IMR-90 (cell line): ENCODE results near the gene DCLRE1B. TPM values are rescaled to one million over a fixed set of nuclear protein-coding genes. Genes with fewer than 3 reads are reported as not detected.

ENCODE experiments used
- ATAC-seq: fragments of 200-7000 bp; cut with Tn5 transposase; 2 replicates; pipeline ENCODE4 v1.9.1; 2020; ENCODE audit warnings: low read depth, mild to moderate bottlenecking, moderate library complexity
- BruUV-seq: library from RNA; stranded (reverse); fragments of 400-500 nt; replicated peaks from 2 replicates; lab custom pipeline; 2021; lab: Mats Ljungman, UMichigan
- CTCF ChIA-PET: fragments of 300-600 bp; formaldehyde crosslinking; extraction: SDS; loops from one replicate; lab custom pipeline; 2021; ENCODE audit warnings: antibody characterized with exemption; lab: Yijun Ruan, JAX
- POLR2A ChIA-PET: fragments of 300-600 bp; sonication (Branson Sonifier 250); formaldehyde crosslinking; loops from one replicate; lab custom pipeline; 2022; ENCODE audit warnings: antibody characterized with exemption; ENCODE audit not compliant: unreplicated experiment; lab: Charles Lee
- DNase-seq: peaks from one replicate; pipeline ENCODE4 v3.0.0; 2013
- H2AFZ ChIP-seq: replicated peaks from 2 replicates; pipeline ENCODE3; 2013; ENCODE audit warnings: low read length, mild to moderate bottlenecking; ENCODE audit not compliant: poor library complexity
- H2AK5ac ChIP-seq: 2 replicates; pipeline ENCODE4 v1.6.1; 2013; ENCODE audit warnings: low read depth, low read length, inconsistent platforms
- H2AK9ac ChIP-seq: replicated peaks from 2 replicates; pipeline ENCODE3; 2013; ENCODE audit warnings: mild to moderate bottlenecking, low read depth, low read length, moderate library complexity; ENCODE audit not compliant: poor library complexity
- H2BK120ac ChIP-seq: 2 replicates; pipeline ENCODE4 v1.6.1; 2013; ENCODE audit warnings: low read depth, low read length, inconsistent platforms
- H2BK15ac ChIP-seq: 3 replicates; pipeline ENCODE4 v1.6.1; 2013; ENCODE audit warnings: low read depth, low read length, inconsistent platforms
- H2BK20ac ChIP-seq: 2 replicates; pipeline ENCODE4 v1.6.1; 2013; ENCODE audit warnings: low read depth, mild to moderate bottlenecking, inconsistent platforms, low read length, moderate library complexity
- H2BK5ac ChIP-seq: 2 replicates; pipeline ENCODE4 v1.6.1; 2013; ENCODE audit warnings: mild to moderate bottlenecking, low read depth, low read length, inconsistent platforms; ENCODE audit not compliant: poor library complexity, severe bottlenecking
- H3K14ac ChIP-seq: replicated peaks from 2 replicates; pipeline ENCODE4 v1.6.1; 2013; ENCODE audit warnings: low read depth, low read length, inconsistent platforms
- H3K18ac ChIP-seq: 2 replicates; pipeline ENCODE4 v1.6.1; 2013; ENCODE audit warnings: low read depth, low read length, control low read depth
- H3K23ac ChIP-seq: 2 replicates; pipeline ENCODE4 v1.6.1; 2013; ENCODE audit warnings: low read depth, low read length, inconsistent platforms
- H3K27ac ChIP-seq: 2 replicates; pipeline ENCODE4 v1.5.1; 2013; ENCODE audit warnings: mild to moderate bottlenecking, control low read depth, low read length; ENCODE audit not compliant: insufficient read depth
- H3K27me3 ChIP-seq: 2 replicates; pipeline ENCODE4 v1.6.1; 2013; ENCODE audit warnings: low read length; ENCODE audit not compliant: control insufficient read depth, insufficient read depth
- H3K36me3 ChIP-seq: 2 replicates; pipeline ENCODE4 v1.6.1; 2013; ENCODE audit warnings: low read length, mixed read lengths; ENCODE audit not compliant: control insufficient read depth, insufficient read depth
- H3K4ac ChIP-seq: 2 replicates; pipeline ENCODE4 v1.6.1; 2013; ENCODE audit warnings: low read depth, low read length, inconsistent platforms
- H3K4me1 ChIP-seq: 2 replicates; pipeline ENCODE4 v1.6.1; 2013; ENCODE audit warnings: low read length, mixed read lengths; ENCODE audit not compliant: control insufficient read depth, insufficient read depth
- H3K4me2 ChIP-seq: 2 replicates; pipeline ENCODE4 v1.6.1; 2013; ENCODE audit warnings: low read depth, mild to moderate bottlenecking, control low read depth, low read length, moderate library complexity
- H3K4me3 ChIP-seq: 2 replicates; pipeline ENCODE4 v1.5.1; 2013; ENCODE audit warnings: low read depth, mild to moderate bottlenecking, control low read depth, low read length, moderate library complexity; ENCODE audit not compliant: insufficient read depth
- H3K56ac ChIP-seq: 2 replicates; pipeline ENCODE4 v1.6.1; 2013; ENCODE audit warnings: low read length, inconsistent platforms; ENCODE audit not compliant: insufficient read depth; ENCODE audit errors: extremely low read depth
- H3K79me1 ChIP-seq, 2 experiments: 2 replicates each; pipeline ENCODE4 v1.6.1; 2013; ENCODE audit warnings: low read length in 2 of 2, inconsistent platforms in 1 of 2, low read depth in 1 of 2
- H3K9ac ChIP-seq: 2 replicates; pipeline ENCODE4 v1.6.1; 2013; ENCODE audit warnings: low read depth, low read length, control low read depth
- H3K9me1 ChIP-seq: 2 replicates; pipeline ENCODE4 v1.6.1; 2013; ENCODE audit warnings: low read length, inconsistent platforms; ENCODE audit not compliant: insufficient read depth
- H3K9me3 ChIP-seq: 2 replicates; pipeline ENCODE4 v1.6.1; 2013; ENCODE audit warnings: low read length; ENCODE audit not compliant: control insufficient read depth, insufficient read depth
- H4K20me1 ChIP-seq: 2 replicates; pipeline ENCODE4 v1.6.1; 2013; ENCODE audit warnings: low read length, inconsistent platforms; ENCODE audit not compliant: insufficient read depth
- H4K5ac ChIP-seq: 2 replicates; pipeline ENCODE4 v1.6.1; 2013; ENCODE audit warnings: mild to moderate bottlenecking, low read depth, low read length, control low read depth
- H4K8ac ChIP-seq, 2 experiments: 2 replicates each; pipeline ENCODE4 v1.6.1; 2013; ENCODE audit warnings: low read depth in 2 of 2, low read length in 2 of 2, control low read depth in 1 of 2, inconsistent platforms in 1 of 2
- H4K91ac ChIP-seq: 2 replicates; pipeline ENCODE4 v1.6.1; 2013; ENCODE audit warnings: low read depth, low read length, inconsistent platforms; ENCODE audit not compliant: insufficient read depth
- BHLHE40 ChIP-seq: fragments of 150-350 bp; IDR thresholded peaks from 2 replicates; pipeline ENCODE4 v1.6.1; 2016; ENCODE audit warnings: mild to moderate bottlenecking, low read depth, low read length
- CEBPB ChIP-seq: IDR thresholded peaks from 2 replicates; pipeline ENCODE4 v1.6.1; 2012; ENCODE audit warnings: low read depth, low read length, improper control_type of control experiment
- CTCF ChIP-seq: conservative IDR thresholded peaks from 2 replicates; pipeline ENCODE4 v1.5.1; 2012; ENCODE audit warnings: mild to moderate bottlenecking, low read depth, low read length, improper control_type of control experiment
- FOS ChIP-seq: fragments of 150-350 bp; IDR thresholded peaks from 2 replicates; pipeline ENCODE4 v1.6.1; 2016; ENCODE audit warnings: low read depth, low read length
- MAFK ChIP-seq: IDR thresholded peaks from 2 replicates; pipeline ENCODE4 v1.6.1; 2012; ENCODE audit warnings: low read depth, low read length, improper control_type of control experiment
- MAZ ChIP-seq: IDR thresholded peaks from 2 replicates; pipeline ENCODE4 v1.6.1; 2012; ENCODE audit warnings: low read depth, mild to moderate bottlenecking, low read length, improper control_type of control experiment, moderate library complexity, borderline replicate concordance
- MXI1 ChIP-seq: IDR thresholded peaks from 2 replicates; pipeline ENCODE4 v1.6.1; 2012; ENCODE audit warnings: low read depth, mild to moderate bottlenecking, low read length, moderate library complexity, borderline replicate concordance
- NFE2L2 ChIP-seq: fragments of 150-350 bp; IDR thresholded peaks from 2 replicates; pipeline ENCODE4 v1.6.1; 2016; ENCODE audit warnings: low read depth, mild to moderate bottlenecking, low read length
- POLR2A ChIP-seq: IDR thresholded peaks from 2 replicates; pipeline ENCODE4 v1.6.1; 2012; ENCODE audit warnings: mild to moderate bottlenecking, low read depth, low read length
- RAD21 ChIP-seq: IDR thresholded peaks from 2 replicates; pipeline ENCODE4 v1.6.1; 2012; ENCODE audit warnings: low read length, improper control_type of control experiment
- RCOR1 ChIP-seq: IDR thresholded peaks from 2 replicates; pipeline ENCODE4 v1.6.1; 2012; ENCODE audit warnings: mild to moderate bottlenecking, low read length, improper control_type of control experiment; ENCODE audit not compliant: insufficient replicate concordance
- RFX5 ChIP-seq: IDR thresholded peaks from 2 replicates; pipeline ENCODE4 v1.8.0; 2012; ENCODE audit warnings: low read depth, mild to moderate bottlenecking, low read length, moderate library complexity
- USF2 ChIP-seq: fragments of 150-350 bp; IDR thresholded peaks from 2 replicates; pipeline ENCODE4 v1.6.1; 2017; ENCODE audit warnings: mild to moderate bottlenecking, antibody characterized with exemption, low read length, low read depth
- WGBS, 2 experiments: methylation state at CpG; one replicate each; pipeline versions ENCODE4 v1.1.5 to v1.1.7; 2013; ENCODE audit warnings: missing lambda C conversion rate in 2 of 2; ENCODE audit not compliant: insufficient read length in 1 of 2; ENCODE audit errors: extremely low coverage in 2 of 2; 5-methylcytosine and 5-hydroxymethylcytosine counted together
- dilution Hi-C: fragments of 300-500 bp; cut with HindIII; formaldehyde crosslinking; loops from one replicate; pipeline ENCODE4 v1.14.3; 2018; ENCODE audit warnings: low sequenced_read_pairs; ENCODE audit not compliant: unreplicated experiment
- in situ Hi-C: fragments of 300-500 bp; cut with MboI; formaldehyde crosslinking; loops from 3 replicates; pipeline ENCODE4 v1.14.3; 2019; ENCODE audit warnings: low sequenced_read_pairs, inconsistent platforms, mixed read lengths
- intact Hi-C: fragments of 100-400 bp; cut with micrococcal nuclease; formaldehyde crosslinking; loops from 2 replicates; pipeline ENCODE4 v1.10.0; 2022
- polyA plus RNA-seq, 3 experiments: library from polyadenylated mRNA; depleted of rRNA; stranded (reverse); fragments of >200 nt; gene quantifications; 2 replicates each; pipeline ENCODE4 v1.2.3, GENCODE V29; 2012; ENCODE audit warnings: low replicate concordance in 1 of 3
- total RNA-seq: library from RNA; depleted of rRNA; stranded (reverse); fragments of >200 nt; gene quantifications from 2 replicates; pipeline ENCODE4 v1.2.3, GENCODE V29; 2012
- TF ChIP-seq, protein P1 (sequence below): fragments of 150-350 bp; IDR thresholded peaks from 2 replicates; pipeline ENCODE4 v1.6.1; 2016; ENCODE audit warnings: low read depth, mild to moderate bottlenecking, low read length, moderate library complexity, borderline replicate concordance

Gene DCLRE1B
- total and polyA plus RNA-seq, 2 of the 4 experiments (the other 2 are of a cell fraction), result 4.9 to 6.1 TPM

GRCh38 chr1:113951719-113952118 is 46.6 kb downstream of the DCLRE1B start:
- Histone ChIP-seq H3K14ac (no peak overlapping the region), H4K5ac (no peak overlapping the region), H2BK5ac (no peak overlapping the region), H2AFZ (no peak overlapping the region), H2AK5ac (no peak overlapping the region), H3K27me3 (no peaks in the 10 kb centered on the region), H3K23ac (no peak overlapping the region), H3K79me1 (peaks cover 15 to 40% of the 10 kb centered on the region in 2 experiments), H2BK20ac (no peak overlapping the region), H4K91ac (no peak overlapping the region), H3K4me2 (no peak overlapping the region), H3K4me1 (peaks cover 4% of the 10 kb centered on the region), H3K9me3 (no peaks in the 10 kb centered on the region), H3K36me3 (peaks cover 6% of the 10 kb centered on the region; the same call in 1 of the 2 replicates), H3K56ac (no peak overlapping the region), H2BK15ac (no peak overlapping the region), H3K9ac (no peak overlapping the region), H2BK120ac (no peak overlapping the region), H3K18ac (no peak overlapping the region), H2AK9ac (no peak overlapping the region), H3K4ac (no peak overlapping the region), H4K20me1 (peaks cover 11% of the 10 kb centered on the region; the same call in 1 of the 2 replicates), H3K27ac (no peak overlapping the region), H3K4me3 (no peak overlapping the region), H4K8ac (no peak overlapping the region), H3K9me1 (peaks cover 3% of the 10 kb centered on the region; the same call in 1 of the 2 replicates)
- ATAC-seq, result no peak
- DNase-seq, result no peak
- dilution Hi-C loops, result no loop called here
- TF ChIP-seq RCOR1, result no peak
- TF ChIP-seq POLR2A, result no peak
- no peak for TF ChIP-seq RFX5
- TF ChIP-seq, protein P1, sequence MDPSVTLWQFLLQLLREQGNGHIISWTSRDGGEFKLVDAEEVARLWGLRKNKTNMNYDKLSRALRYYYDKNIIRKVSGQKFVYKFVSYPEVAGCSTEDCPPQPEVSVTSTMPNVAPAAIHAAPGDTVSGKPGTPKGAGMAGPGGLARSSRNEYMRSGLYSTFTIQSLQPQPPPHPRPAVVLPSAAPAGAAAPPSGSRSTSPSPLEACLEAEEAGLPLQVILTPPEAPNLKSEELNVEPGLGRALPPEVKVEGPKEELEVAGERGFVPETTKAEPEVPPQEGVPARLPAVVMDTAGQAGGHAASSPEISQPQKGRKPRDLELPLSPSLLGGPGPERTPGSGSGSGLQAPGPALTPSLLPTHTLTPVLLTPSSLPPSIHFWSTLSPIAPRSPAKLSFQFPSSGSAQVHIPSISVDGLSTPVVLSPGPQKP, result no peak
- no peak for TF ChIP-seq RAD21
- TF ChIP-seq MXI1, result no peak
- no peak for TF ChIP-seq FOS
- no peak for TF ChIP-seq USF2
- TF ChIP-seq MAFK, result no peak
- TF ChIP-seq CTCF, result no peak
- TF ChIP-seq NFE2L2, result no peak
- no peak for TF ChIP-seq BHLHE40
- no peak for TF ChIP-seq CEBPB
- no peak for TF ChIP-seq MAZ
- ChIA-PET POLR2A (no interaction called here), CTCF (interaction anchor here (1.1 to 1.4 kb wide), 2 partner anchors 12 to 28 kb away, joined by 3 to 4 read pairs; partner anchors contain the start of gene OLFML3)
- in situ Hi-C loops, result loop anchor here (25.0 kb wide), 1 partner anchor 761 kb away; the partner anchor contains the start of gene NRAS
- no CpG with 5 or more reads among the region's 2 CpGs for WGBS, 2 experiments
- BruUV-seq, result no TSS peak
- intact Hi-C loops, result no loop called here
